ENCODE results near the gene ZNF335.
"Not testable (repeated sequence)": the region's sequence is repeated elsewhere in the genome, so short reads cannot be mapped to it uniquely, and the experiment has no call there.

ZNF335 gene

DNA sequence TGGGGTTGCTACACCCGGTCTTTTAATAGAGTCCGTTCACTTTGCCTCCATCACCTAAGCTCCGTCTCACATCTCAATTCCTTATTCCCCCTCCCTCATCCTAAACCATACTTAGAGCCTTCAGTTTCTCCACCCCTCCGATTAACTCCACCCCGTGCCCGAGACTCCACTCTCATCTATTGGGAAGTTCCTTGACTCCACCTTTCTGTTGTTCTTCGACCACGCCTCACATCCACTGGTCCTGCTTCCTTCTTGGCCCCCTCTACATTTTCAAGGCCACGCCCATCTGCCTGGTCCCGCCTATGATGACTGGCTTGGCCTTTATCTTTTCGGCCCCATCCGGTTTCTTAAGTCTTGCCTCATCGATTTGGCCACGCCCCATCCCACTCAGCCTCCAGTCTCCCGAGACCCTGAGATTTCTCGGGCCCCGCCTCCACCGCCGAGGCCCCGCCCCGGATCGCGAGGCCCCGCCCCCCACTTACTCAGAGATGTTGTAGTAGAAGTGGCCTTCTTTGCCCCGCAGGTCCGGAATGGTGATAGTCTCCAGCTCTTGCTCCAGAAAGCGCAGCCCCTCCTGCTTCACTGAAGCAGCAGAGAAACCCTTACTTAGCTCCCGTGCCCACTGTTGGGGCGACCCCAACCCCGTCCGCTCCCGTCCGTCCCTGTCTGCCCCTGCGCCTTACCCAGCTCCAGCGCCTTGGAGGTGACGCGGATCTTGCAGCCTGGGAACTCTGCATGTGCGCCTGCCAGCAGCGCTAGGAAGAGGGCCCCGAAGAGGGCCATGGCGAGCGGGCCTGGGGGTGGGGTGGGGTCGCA lies 61.1 kb downstream of the ZNF335 start:
- peak; percentile 98 for DNase-seq (ENCODE audit: low spot score)

- DNase-seq (ENCODE audit: low spot score): no peak
Measured at GRCh38 chr20:45909817-45910669, 62.0 kb downstream of the ZNF335 start.

DNA sequence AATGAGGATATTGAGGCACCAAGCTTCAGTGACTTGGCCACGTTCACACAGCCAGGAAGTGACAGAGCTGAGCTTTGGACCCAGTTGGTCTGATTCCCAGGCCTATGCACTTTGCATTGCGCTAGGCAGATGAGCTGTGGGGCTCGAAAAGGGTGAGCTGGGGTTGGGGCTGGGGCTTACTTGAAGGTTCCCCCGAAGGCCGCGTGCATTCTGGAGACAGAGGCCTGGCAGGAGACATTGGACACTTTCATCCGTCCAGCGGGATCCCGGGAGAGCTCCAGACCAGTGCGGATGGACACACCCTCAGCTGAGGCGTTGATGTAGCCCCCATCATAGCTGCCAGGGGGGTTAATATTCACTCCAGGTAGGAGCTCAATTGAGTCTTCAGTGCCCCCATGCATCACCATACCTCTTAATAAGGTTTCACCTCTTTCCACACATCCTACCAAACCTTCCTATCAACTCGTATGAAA lies 62.6 kb downstream of the ZNF335 start:
- DNase-seq (ENCODE audit: low spot score): no peak

DNA sequence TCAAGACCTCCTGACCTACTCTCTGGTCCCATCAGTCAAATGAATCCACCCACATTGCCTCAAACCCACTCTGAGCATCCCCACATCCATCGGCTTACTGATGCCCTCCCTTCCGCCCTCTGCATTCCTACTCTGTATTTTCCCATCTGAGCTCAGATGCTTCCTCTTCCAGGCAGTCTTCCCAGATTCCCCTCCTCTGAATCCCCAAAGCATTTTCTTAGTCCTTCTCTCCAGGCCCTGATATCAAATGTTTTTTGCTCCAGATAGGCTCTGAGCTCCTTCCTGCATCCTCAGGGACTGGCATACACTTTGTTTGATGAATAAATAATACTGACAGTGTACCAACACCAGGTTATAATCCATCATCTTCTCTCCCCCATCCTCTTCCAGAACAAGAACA lies 63.9 kb downstream of the ZNF335 start:
- DNase-seq (ENCODE audit: low spot score): no peak

GRCh38 chr20:45907219-45907948 lies 64.6 kb downstream of the ZNF335 start:
- no peak for DNase-seq (ENCODE audit: low spot score)

- DNase-seq (ENCODE audit: low spot score): no peak
Measured at GRCh38 chr20:45905505-45906079, 66.4 kb downstream of the ZNF335 start.

GRCh38 chr20:45904583-45905504 lies 67.2 kb downstream of the ZNF335 start:
- DNase-seq (ENCODE audit: low spot score): no peak

DNA sequence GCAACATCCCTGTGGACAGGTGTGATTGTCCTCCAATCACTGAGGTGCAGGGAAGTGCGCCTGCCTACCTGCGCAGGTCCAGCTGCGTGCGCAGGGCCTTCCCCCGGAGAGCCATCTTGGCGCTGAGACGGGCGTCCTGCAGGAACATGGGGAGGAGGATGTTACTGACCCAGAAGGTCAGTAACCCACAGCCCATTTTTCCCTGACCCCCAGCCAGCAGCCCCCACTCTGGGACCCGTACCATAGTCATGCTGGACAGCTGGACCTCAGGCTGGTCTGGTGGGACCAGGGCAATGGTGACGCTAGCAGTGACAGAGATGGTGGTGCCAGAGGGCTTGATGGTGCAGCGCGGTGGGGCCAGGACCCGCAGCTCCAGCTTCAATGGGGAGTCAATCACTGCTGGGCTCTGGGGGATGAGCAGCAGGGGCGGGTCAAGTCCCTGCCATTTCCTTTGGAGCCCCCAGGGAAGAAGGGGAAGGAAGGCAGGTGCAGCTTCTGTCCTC lies 69.8 kb downstream of the ZNF335 start:
- no peak for DNase-seq (ENCODE audit: low spot score)

- not testable (repeated sequence) for DNase-seq (ENCODE audit: low spot score)
Measured at GRCh38 chr20:45901332-45901731, 70.7 kb downstream of the ZNF335 start.

GRCh38 chr20:45899046-45899835 lies 72.8 kb downstream of the ZNF335 start:
- DNase-seq (ENCODE audit: low spot score): no peak

Measured in germinal center (tissue), 1 donor.